ENCODE measurements around the gene PIP4K2A. TPM values are rescaled to one million over a fixed set of nuclear protein-coding genes. Genes with fewer than 3 reads are reported as not detected.

Gene PIP4K2A
- total RNA-seq, 1 experiment from 2014 or later: 21.4 TPM

DNA sequence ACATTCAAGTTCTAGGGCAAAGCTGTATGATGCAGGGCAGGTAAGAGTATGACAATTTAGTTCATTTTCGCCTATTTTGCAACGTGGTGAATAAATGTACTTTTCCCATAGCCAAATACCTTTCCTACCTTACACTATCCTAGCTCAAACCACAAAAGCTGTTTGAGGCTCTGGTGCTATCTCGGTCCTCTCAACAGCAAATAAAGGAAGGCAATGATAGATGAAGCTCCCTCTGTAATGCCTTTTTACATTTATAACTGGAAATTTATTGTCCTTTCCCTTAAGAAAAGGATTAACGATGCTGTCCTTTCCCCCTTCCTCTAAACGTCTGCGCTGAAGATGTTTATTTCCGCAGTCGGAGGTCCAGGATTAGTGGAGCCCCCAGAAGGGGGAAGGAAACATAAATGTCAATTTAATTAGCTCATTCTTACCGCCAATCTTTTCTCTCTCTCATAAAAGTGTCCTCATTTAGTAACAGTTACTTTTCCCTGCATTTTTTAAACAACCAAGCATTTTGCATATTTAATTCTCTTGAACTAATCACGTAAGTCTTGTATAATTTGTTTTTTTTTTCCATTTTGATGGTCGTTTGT is 114.6 kb downstream of the PIP4K2A start:
- Histone ChIP-seq H3K4me1 (replicated peaks; ENCODE audit: insufficient read depth) (peaks cover 19% of the 10 kb centered on the region), H3K4me2 (peak overlapping the region; percentile 66), H3K9me2 (ENCODE audit: insufficient read depth) (no peaks in the 10 kb centered on the region), H3F3A (ENCODE audit: insufficient read depth, low read depth) (peaks cover 8% of the 10 kb centered on the region; the same call in 1 of the 2 replicates), H3K27me3 (ENCODE audit: insufficient read depth, low read depth) (no peaks in the 10 kb centered on the region), H3K9me3 (ENCODE audit: insufficient read depth, low read depth) (no peaks in the 10 kb centered on the region), H3K4me3 (no peak overlapping the region), H4K20me1 (ENCODE audit: insufficient read depth) (no peaks in the 10 kb centered on the region), H3K27ac (peak overlapping the region; percentile 71), H3K36me3 (ENCODE audit: low read depth) (no peaks in the 10 kb centered on the region), H3K79me2 (ENCODE audit: low read depth) (no peaks in the 10 kb centered on the region), H2AFZ (no peak overlapping the region)
- no TSS peak for BruUV-seq (replicated peaks)
- POLR2A ChIA-PET (ENCODE audit: unreplicated experiment): interaction anchor here (0.6 kb wide), 1 partner anchor 1514 kb away, joined by 3 read pairs; no protein-coding TSS in a partner anchor
- DNase-seq: no peak
- CTCF ChIA-PET: no interaction called here
- intact Hi-C loops (cut with micrococcal nuclease; ENCODE audit: unreplicated experiment): loop anchor here (2.0 to 10.0 kb wide), 2 partner anchors 83 to 225 kb away; no protein-coding TSS in a partner anchor
- no peak for TF ChIP-seq EZH2 (IDR thresholded peaks at IDR 0.05; ENCODE audit: low read depth)
- TF ChIP-seq, protein P1, sequence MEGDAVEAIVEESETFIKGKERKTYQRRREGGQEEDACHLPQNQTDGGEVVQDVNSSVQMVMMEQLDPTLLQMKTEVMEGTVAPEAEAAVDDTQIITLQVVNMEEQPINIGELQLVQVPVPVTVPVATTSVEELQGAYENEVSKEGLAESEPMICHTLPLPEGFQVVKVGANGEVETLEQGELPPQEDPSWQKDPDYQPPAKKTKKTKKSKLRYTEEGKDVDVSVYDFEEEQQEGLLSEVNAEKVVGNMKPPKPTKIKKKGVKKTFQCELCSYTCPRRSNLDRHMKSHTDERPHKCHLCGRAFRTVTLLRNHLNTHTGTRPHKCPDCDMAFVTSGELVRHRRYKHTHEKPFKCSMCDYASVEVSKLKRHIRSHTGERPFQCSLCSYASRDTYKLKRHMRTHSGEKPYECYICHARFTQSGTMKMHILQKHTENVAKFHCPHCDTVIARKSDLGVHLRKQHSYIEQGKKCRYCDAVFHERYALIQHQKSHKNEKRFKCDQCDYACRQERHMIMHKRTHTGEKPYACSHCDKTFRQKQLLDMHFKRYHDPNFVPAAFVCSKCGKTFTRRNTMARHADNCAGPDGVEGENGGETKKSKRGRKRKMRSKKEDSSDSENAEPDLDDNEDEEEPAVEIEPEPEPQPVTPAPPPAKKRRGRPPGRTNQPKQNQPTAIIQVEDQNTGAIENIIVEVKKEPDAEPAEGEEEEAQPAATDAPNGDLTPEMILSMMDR (conservative IDR thresholded peaks at IDR 0.05): no peak

DNA sequence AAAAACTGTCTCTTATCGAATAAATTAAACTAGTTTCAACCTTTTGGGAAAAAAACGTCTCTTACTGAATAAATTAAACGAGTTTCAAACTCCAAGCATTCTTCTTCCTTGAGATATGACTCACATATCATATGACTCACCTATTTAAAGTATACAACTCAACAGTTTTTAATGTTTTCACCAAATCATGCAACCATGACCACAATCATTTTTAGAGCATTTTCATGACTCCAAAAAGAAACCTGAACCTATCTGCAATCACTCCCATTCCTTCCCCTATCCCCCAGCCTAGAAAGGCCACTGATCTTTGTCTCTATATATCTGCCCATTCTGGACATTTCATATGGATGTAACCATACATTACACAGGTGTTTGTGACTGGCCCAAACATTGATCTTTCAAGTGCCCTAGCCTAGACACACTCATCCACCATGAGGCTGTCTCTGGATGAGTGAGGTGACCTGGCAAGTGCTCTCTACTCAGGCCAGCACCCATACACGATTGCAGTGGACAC is 115.3 kb downstream of the PIP4K2A start:
- no peaks in the 10 kb centered on the region for H3K9me2 ChIP-seq (ENCODE audit: insufficient read depth)
- H2AFZ ChIP-seq: no peak overlapping the region
- no peaks in the 10 kb centered on the region for H3K27me3 ChIP-seq (ENCODE audit: insufficient read depth, low read depth)
- peaks cover 19% of the 10 kb centered on the region for H3K4me1 ChIP-seq (replicated peaks; ENCODE audit: insufficient read depth)
- peak; percentile 17 to 75 for DNase-seq
- peak overlapping the region; percentile 71 for H3K27ac ChIP-seq
- intact Hi-C loops (cut with micrococcal nuclease; ENCODE audit: unreplicated experiment): loop anchor here (2.0 kb wide), 1 partner anchor 84 kb away; no protein-coding TSS in a partner anchor
- no peak overlapping the region for H3K4me3 ChIP-seq
- H3K4me2 ChIP-seq: peak overlapping the region; percentile 66
- H3K79me2 ChIP-seq (ENCODE audit: low read depth): no peaks in the 10 kb centered on the region
- peaks cover 8% of the 10 kb centered on the region; the same call in 1 of the 2 replicates for H3F3A ChIP-seq (ENCODE audit: insufficient read depth, low read depth)
- no peaks in the 10 kb centered on the region for H4K20me1 ChIP-seq (ENCODE audit: insufficient read depth)
- POLR2A ChIA-PET (ENCODE audit: unreplicated experiment): interaction anchor here (0.6 kb wide), 1 partner anchor 1515 kb away, joined by 3 read pairs; no protein-coding TSS in a partner anchor
- TF ChIP-seq EZH2 (IDR thresholded peaks at IDR 0.05; ENCODE audit: low read depth): no peak
- TF ChIP-seq, protein P1 (conservative IDR thresholded peaks at IDR 0.05): no peak
- CTCF ChIA-PET: no interaction called here
- no peaks in the 10 kb centered on the region for H3K36me3 ChIP-seq (ENCODE audit: low read depth)
- no peaks in the 10 kb centered on the region for H3K9me3 ChIP-seq (ENCODE audit: insufficient read depth, low read depth)
- BruUV-seq (replicated peaks): no TSS peak

DNA sequence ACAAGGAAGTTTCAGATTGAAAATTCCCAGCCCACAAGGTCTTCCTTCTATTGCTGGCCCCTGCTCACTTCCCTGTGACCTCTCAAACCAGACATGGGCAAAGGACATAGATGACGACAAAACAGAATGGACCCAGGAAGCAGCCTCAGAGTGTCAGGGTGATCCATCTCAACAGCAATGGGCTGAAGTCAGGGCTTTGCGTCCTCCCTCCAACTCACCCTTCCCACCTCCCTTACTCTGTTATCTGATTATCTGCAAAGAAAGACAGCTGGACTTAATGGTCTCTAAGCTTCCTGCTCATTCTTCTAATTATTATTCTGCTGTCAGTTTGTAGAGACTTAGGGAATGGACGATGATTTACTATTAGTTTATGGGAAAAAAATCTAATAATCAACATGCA is 115.9 kb downstream of the PIP4K2A start:
- peak overlapping the region; percentile 71 for H3K27ac ChIP-seq
- no TSS peak for BruUV-seq (replicated peaks)
- no peaks in the 10 kb centered on the region for H3K36me3 ChIP-seq (ENCODE audit: low read depth)
- no peak overlapping the region for H2AFZ ChIP-seq
- peak overlapping the region; percentile 66; the same call in 1 of the 2 replicates for H3K4me2 ChIP-seq
- ChIA-PET CTCF (no interaction called here), POLR2A (ENCODE audit: unreplicated experiment) (no interaction called here)
- no peak for DNase-seq
- H3K9me2 ChIP-seq (ENCODE audit: insufficient read depth): no peaks in the 10 kb centered on the region
- peaks cover 8% of the 10 kb centered on the region; the same call in 1 of the 2 replicates for H3F3A ChIP-seq (ENCODE audit: insufficient read depth, low read depth)
- peaks cover 19% of the 10 kb centered on the region for H3K4me1 ChIP-seq (replicated peaks; ENCODE audit: insufficient read depth)
- H3K4me3 ChIP-seq: no peak overlapping the region
- no peaks in the 10 kb centered on the region for H3K9me3 ChIP-seq (ENCODE audit: insufficient read depth, low read depth)
- no peaks in the 10 kb centered on the region for H3K27me3 ChIP-seq (ENCODE audit: insufficient read depth, low read depth)
- intact Hi-C loops (cut with micrococcal nuclease; ENCODE audit: unreplicated experiment): loop anchor here (2.0 kb wide), 1 partner anchor 84 kb away; no protein-coding TSS in a partner anchor
- H3K79me2 ChIP-seq (ENCODE audit: low read depth): no peaks in the 10 kb centered on the region
- H4K20me1 ChIP-seq (ENCODE audit: insufficient read depth): no peaks in the 10 kb centered on the region
- TF ChIP-seq, protein P1 (conservative IDR thresholded peaks at IDR 0.05): no peak
- TF ChIP-seq EZH2 (IDR thresholded peaks at IDR 0.05; ENCODE audit: low read depth): no peak
